ENCODE results near the gene OR4K5. TPM values are rescaled to one million over a fixed set of nuclear protein-coding genes. Genes with fewer than 3 reads are reported as not detected.
"Not testable (repeated sequence)": the region's sequence is repeated elsewhere in the genome, so short reads cannot be mapped to it uniquely, and the experiment has no call there.

Gene OR4K5
- polyA plus RNA-seq (ENCODE audit: insufficient read length in 4 of 4): not detected

- no peak for DNase-seq (ENCODE audit: low read depth in 4 of 4, low spot score in 2 of 4)
Observed at GRCh38 chr14:19920021-19920657, at the start of gene OR4K5. Gene OR4K5 (plus strand): TSS chr14:19920607. CDS start chr14:19920607, 0 bp downstream.

- DNase-seq (ENCODE audit: low read depth in 4 of 4, low spot score in 2 of 4): no peak
Observed at GRCh38 chr14:19873178-19873577, 47.2 kb upstream of the OR4K5 start.

- no peak for DNase-seq (ENCODE audit: low read depth in 4 of 4, low spot score in 2 of 4)
Observed at GRCh38 chr14:19874842-19875241, 45.6 kb upstream of the OR4K5 start, which contains the start of gene OR4K2. Gene OR4K2 (plus strand): TSS chr14:19875142. CDS start chr14:19876268, 1,126 bp downstream.

- no peak for DNase-seq (ENCODE audit: low read depth in 4 of 4, low spot score in 2 of 4)
Observed at GRCh38 chr14:19878029-19878642, 42.3 kb upstream of the OR4K5 start.

GRCh38 chr14:19895282-19895681 is 25.1 kb upstream of the OR4K5 start:
- no peak for DNase-seq (ENCODE audit: low read depth in 4 of 4, low spot score in 2 of 4)

GRCh38 chr14:19900999-19901398 is 19.4 kb upstream of the OR4K5 start:
- DNase-seq (ENCODE audit: low read depth in 4 of 4, low spot score in 2 of 4): no peak

- DNase-seq (ENCODE audit: low read depth in 4 of 4, low spot score in 2 of 4): no peak
Observed at GRCh38 chr14:19902409-19902808, 18.0 kb upstream of the OR4K5 start.

- DNase-seq (ENCODE audit: low read depth in 4 of 4, low spot score in 2 of 4): no peak
Observed at GRCh38 chr14:19906665-19907064, 13.7 kb upstream of the OR4K5 start.

- DNase-seq (ENCODE audit: low read depth in 4 of 4, low spot score in 2 of 4): no peak
Observed at GRCh38 chr14:19911114-19911513, 9.3 kb upstream of the OR4K5 start.

- DNase-seq (ENCODE audit: low read depth in 4 of 4, low spot score in 2 of 4): no peak
Observed at GRCh38 chr14:19917243-19917642, 3.2 kb upstream of the OR4K5 start.

GRCh38 chr14:19917955-19918518 is 2.4 kb upstream of the OR4K5 start:
- no peak for DNase-seq (ENCODE audit: low read depth in 4 of 4, low spot score in 2 of 4)

GRCh38 chr14:19918553-19919264 is 1.7 kb upstream of the OR4K5 start:
- no peak for DNase-seq (ENCODE audit: low read depth in 4 of 4, low spot score in 2 of 4)

GRCh38 chr14:19930617-19931016 is 10.2 kb downstream of the OR4K5 start, which contains the start of gene OR4K1:
Gene OR4K1 (plus strand): TSS chr14:19930917. CDS start chr14:19935667, 4,750 bp downstream.
- DNase-seq (ENCODE audit: low read depth in 4 of 4, low spot score in 2 of 4): no peak

GRCh38 chr14:19941668-19942067 is 21.3 kb downstream of the OR4K5 start:
- DNase-seq (ENCODE audit: low read depth in 4 of 4, low spot score in 2 of 4): no peak

GRCh38 chr14:19947413-19948090 is 27.1 kb downstream of the OR4K5 start:
- no peak for DNase-seq (ENCODE audit: low read depth in 4 of 4, low spot score in 2 of 4)

GRCh38 chr14:19949218-19949617 is 28.8 kb downstream of the OR4K5 start:
- DNase-seq (ENCODE audit: low read depth in 4 of 4, low spot score in 2 of 4): no peak

- not testable (repeated sequence) for DNase-seq (ENCODE audit: low read depth in 4 of 4, low spot score in 2 of 4)
Observed at GRCh38 chr14:19969735-19970134, 49.3 kb downstream of the OR4K5 start.

Measured in left renal cortex interstitium (tissue), 4 donors.